SJSA1 (cell line): Measurements from ENCODE around the gene OR3A2. TPM values are rescaled to one million over a fixed set of nuclear protein-coding genes. Genes with fewer than 3 reads are reported as not detected.
"Not testable (repeated sequence)": the region's sequence is repeated elsewhere in the genome, so short reads cannot be mapped to it uniquely, and the experiment has no call there.

Experiments used
- DNase-seq, 2 experiments: peaks; one replicate each; pipeline ENCODE4 v3.0.0-alpha.2; 2015 to 2020; ENCODE audit warnings: low spot score in 2 of 2, low read depth in 1 of 2
- H3K27ac ChIP-seq: fragments of 250-450 bp; sonication (Bioruptor Pico); 2 replicates; pipeline ENCODE4 v1.5.1; 2020; ENCODE audit warnings: mild to moderate bottlenecking, moderate library complexity
- H3K27me3 ChIP-seq: fragments of 250-450 bp; sonication (Bioruptor Pico); replicated peaks from 2 replicates; pipeline ENCODE4 v1.5.1; 2020; ENCODE audit warnings: mild to moderate bottlenecking, moderate library complexity
- H3K36me3 ChIP-seq: fragments of 250-450 bp; sonication (Bioruptor Pico); 2 replicates; pipeline ENCODE4 v1.5.1; 2020; ENCODE audit warnings: mild to moderate bottlenecking
- H3K4me1 ChIP-seq: fragments of 250-450 bp; sonication (Bioruptor Pico); replicated peaks from 2 replicates; pipeline ENCODE4 v1.6.1; 2021; ENCODE audit warnings: mild to moderate bottlenecking
- H3K4me3 ChIP-seq: fragments of 250-450 bp; sonication (Bioruptor Pico); 2 replicates; pipeline ENCODE4 v1.5.1; 2020; ENCODE audit warnings: mild to moderate bottlenecking
- H3K9me3 ChIP-seq: fragments of 250-450 bp; sonication (Bioruptor Pico); replicated peaks from 2 replicates; pipeline ENCODE4 v1.5.1; 2020; ENCODE audit warnings: mild to moderate bottlenecking
- total RNA-seq: library from RNA; depleted of rRNA; stranded (reverse); fragments of >200 nt; shearing (Covaris generic); gene quantifications from 2 replicates; pipeline ENCODE4 v1.2.3, GENCODE V29; 2014

OR3A2 gene
- total RNA-seq, 1 experiment from 2014 or later = not detected

DNA sequence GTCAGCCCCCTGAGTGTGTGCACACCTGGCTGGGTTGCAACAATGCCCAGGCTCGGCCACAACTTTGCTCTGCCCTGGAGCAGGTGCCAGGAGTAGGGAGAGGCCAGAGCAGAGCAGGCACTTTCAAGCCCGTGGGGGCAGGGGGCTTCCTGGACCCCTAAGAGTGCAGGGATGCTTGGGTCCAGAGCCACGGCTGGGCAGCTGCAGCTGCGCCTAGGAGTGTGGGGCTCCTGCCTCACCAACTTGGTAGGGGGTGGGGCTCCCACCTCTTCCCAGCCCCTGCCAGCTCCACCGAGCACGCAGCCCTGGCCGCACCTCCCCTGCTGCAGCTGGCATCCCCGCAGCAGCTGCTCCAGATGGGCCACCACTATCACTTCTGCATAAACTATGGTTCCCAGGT is 7.8 kb downstream of the OR3A2 start:
- DNase-seq = no peak
- Histone ChIP-seq H3K4me3 (no peak overlapping the region), H3K36me3 (no peaks in the 10 kb centered on the region)

DNA sequence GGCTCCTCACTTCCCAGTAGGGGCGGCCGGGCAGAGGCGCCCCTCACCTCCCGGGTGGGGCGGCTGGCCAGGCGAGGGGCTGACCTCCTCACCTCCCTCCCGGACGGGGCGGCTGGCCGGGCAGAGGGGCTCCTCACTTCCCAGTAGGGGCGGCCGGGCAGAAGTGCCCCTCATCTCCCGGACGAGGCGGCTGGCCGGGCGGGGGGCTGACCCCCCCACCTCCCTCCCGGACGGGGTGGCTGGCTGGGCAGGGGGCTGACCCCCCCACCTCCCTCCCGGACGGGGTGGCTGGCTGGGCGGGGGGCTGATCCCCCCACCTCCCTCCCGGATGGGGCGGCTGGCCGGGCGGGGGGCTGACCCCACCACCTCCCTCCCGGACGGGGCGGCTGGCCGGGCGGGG is 14.9 kb downstream of the OR3A2 start:
- not testable (repeated sequence) for H3K9me3 ChIP-seq, H3K36me3 ChIP-seq, H3K4me1 ChIP-seq, DNase-seq, H3K27me3 ChIP-seq, H3K4me3 ChIP-seq, H3K27ac ChIP-seq

More for the DNA sequence above, 7.8 kb downstream of the OR3A2 start:
- H3K27me3 ChIP-seq = no peaks in the 10 kb centered on the region
- no peak overlapping the region for H3K27ac ChIP-seq
- H3K9me3 ChIP-seq = no peaks in the 10 kb centered on the region
- H3K4me1 ChIP-seq = no peaks in the 10 kb centered on the region

DNA sequence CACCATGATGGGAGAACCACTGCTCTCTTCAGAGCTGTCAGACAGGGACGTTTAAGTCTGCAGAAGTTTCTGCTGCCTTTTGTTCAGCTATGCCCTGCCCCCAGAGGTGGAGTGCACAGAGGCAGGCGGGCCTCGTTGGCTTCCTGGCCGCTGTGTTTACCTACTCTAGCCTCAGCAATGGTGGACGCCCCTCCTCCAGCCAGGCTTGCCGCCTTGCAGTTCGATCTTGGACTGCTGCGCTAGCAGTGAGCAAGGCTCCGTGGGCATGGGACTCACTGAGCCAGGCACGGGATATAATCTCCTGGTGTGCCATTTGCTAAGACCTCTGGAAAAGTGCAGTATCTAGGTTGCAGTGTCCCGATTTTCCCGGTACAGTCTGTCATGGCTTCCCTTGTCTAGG is 43.3 kb downstream of the OR3A2 start:
- not testable (repeated sequence) for H3K4me1 ChIP-seq, H3K4me3 ChIP-seq, H3K36me3 ChIP-seq, H3K27me3 ChIP-seq, DNase-seq, H3K9me3 ChIP-seq, H3K27ac ChIP-seq

DNA sequence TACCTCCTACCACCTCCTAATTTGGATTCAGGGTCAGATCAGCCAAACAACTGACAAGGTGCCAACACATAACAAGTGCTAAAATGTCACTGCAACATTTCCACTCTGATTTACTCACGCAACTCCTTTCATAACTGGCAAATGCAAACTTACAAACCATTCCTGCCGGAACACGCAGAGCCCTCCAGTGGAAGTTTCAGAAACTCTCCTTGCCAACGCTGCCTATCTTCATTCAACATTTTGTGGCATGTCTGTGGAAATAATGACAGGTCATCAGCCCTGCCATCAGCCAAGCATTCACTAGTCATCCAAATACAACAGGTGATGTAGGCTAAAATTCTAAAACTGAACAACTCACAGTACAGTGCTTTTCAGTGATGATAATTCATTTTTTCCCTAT is 50.2 kb downstream of the OR3A2 start:
- H3K9me3 ChIP-seq = no peaks in the 10 kb centered on the region
- no peak overlapping the region for H3K4me3 ChIP-seq
- no peak for DNase-seq

DNA sequence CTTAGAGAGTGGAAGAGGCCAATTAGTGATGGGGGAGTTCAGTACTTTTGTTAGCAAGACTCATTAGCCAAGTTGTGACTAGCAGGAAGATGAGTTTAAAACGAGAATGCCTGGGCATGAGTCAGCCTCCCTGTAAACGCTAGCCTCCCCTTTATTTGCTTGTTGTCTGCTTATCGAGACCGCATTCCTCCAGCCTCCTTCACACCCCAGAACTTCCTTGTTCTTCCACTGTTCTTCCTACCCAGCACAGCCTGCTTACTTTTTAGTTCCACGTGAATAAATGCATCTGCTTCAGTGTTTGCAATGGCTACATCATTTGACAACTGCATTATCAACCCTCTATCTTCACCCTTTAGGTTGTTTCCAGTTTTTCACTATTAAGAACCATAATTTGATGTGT is 67.8 kb downstream of the OR3A2 start:
- H3K4me1 ChIP-seq = no peaks in the 10 kb centered on the region
- no peaks in the 10 kb centered on the region for H3K36me3 ChIP-seq
- no peak overlapping the region for H3K27ac ChIP-seq
- no peak overlapping the region for H3K4me3 ChIP-seq
- H3K27me3 ChIP-seq = no peaks in the 10 kb centered on the region
- DNase-seq = no peak
- H3K9me3 ChIP-seq = no peaks in the 10 kb centered on the region

More for the DNA sequence above, 50.2 kb downstream of the OR3A2 start:
- H3K27me3 ChIP-seq = no peaks in the 10 kb centered on the region
- H3K4me1 ChIP-seq = no peaks in the 10 kb centered on the region
- H3K36me3 ChIP-seq = no peaks in the 10 kb centered on the region
- no peak overlapping the region for H3K27ac ChIP-seq

DNA sequence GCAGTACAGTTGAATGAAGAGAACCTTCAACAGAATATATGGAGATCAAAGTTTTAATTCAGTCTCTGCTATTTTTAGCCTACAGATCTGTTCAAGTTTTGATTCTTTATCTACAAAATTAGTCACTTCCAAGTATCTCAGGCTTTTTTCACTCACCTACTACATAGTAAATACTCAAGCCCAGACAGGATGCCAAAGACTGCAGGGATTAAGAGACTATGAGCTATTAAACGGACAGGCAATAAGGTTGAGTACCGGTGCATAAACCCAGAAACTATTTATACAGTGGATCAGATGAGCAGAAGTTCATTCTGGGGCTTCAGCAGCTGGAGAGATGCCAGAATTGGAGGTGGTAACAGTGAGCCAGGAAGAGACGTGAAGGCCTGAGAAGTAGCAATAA is 69.3 kb downstream of the OR3A2 start:
- no peak overlapping the region for H3K4me3 ChIP-seq
- no peak overlapping the region for H3K27ac ChIP-seq
- H3K36me3 ChIP-seq = no peaks in the 10 kb centered on the region
- no peaks in the 10 kb centered on the region for H3K4me1 ChIP-seq
- no peak for DNase-seq
- no peaks in the 10 kb centered on the region for H3K9me3 ChIP-seq
- H3K27me3 ChIP-seq = no peaks in the 10 kb centered on the region

DNA sequence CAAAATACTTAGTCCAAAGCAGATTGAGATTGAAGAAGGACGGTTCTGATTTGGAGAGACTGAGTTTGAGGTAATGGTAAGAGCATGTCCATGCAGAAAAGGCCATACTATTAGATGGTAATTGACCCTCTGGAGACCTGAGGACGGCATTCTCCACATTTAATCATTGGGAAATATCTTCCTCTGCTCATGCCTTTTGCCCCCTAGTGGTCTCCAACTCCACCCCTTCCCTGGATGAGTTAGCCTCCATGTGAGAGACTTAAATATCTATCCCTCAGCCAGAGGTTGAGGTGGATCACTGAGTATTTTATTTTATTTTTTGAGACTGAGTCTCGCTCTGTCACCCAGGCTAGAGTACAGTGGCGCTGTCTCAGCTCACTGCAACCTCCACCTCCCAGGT is 77.5 kb downstream of the OR3A2 start:
- H3K9me3 ChIP-seq = no peaks in the 10 kb centered on the region
- no peaks in the 10 kb centered on the region for H3K4me1 ChIP-seq
- no peaks in the 10 kb centered on the region for H3K27me3 ChIP-seq
- H3K27ac ChIP-seq = no peak overlapping the region
- H3K36me3 ChIP-seq = no peaks in the 10 kb centered on the region
- no peak overlapping the region for H3K4me3 ChIP-seq
- DNase-seq = no peak

DNA sequence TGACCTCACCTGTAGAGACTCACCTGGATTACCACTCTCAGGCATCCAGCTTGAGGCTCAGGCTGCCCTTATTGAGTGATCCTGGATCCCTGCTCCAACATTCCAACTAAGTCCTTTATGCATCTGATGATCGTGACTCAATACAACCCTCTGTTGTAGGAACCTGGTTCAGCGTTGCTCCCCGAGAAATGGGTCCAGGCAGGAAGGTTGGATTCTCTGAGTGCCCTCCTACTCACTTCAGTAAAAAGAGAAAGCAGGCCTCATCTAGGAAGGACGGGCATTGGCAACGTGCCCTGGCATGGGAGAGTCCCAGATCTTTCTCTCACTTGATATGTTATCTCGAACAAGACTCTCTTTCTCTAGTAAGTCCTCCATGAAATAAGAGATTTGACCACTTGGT is 87.8 kb downstream of the OR3A2 start, which contains the start of gene OR3A1:
Gene OR3A1 (minus strand): TSS at position 101 of the 400 bp plus-strand sequence. CDS start 5,778 bp downstream, outside the sequence.
- Histone ChIP-seq H3K27ac (no peak within 1 kb of the TSS), H3K27me3 (0 out of 2 replicates have a peak, but pooled peaks cover 3% of the 10 kb centered on the region), H3K4me1 (no peaks in the 10 kb centered on the region), H3K9me3 (peaks cover 4% of the 10 kb centered on the region; the same call in 1 of the 2 replicates), H3K36me3 (no peaks in the 10 kb centered on the region), H3K4me3 (no peak within 1 kb of the TSS)
- no peak for DNase-seq

DNA sequence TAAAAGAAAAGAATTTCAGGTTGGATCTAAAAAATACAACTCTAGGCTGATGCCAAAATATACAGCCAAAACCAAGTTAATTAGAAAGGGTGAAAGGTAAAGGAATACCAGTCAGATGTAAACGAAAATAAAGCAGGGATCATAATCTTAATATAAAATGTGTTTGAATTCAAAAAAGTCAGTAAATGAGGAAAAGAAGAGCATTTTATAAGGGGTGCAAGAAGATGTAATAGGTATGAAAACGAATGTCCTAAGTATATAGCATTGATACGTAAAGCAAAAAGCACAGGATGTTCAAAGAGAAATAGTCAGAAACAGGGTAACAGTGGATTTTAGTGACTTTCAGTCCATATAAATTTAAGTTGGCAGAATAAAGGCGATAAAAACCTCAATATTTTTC is 90.5 kb downstream of the OR3A2 start:
- Histone ChIP-seq H3K4me3 (no peak overlapping the region), H3K4me1 (no peaks in the 10 kb centered on the region), H3K9me3 (peaks cover 5% of the 10 kb centered on the region; the same call in 1 of the 2 replicates), H3K27me3 (0 out of 2 replicates have a peak, but pooled peaks cover 3% of the 10 kb centered on the region), H3K36me3 (no peaks in the 10 kb centered on the region), H3K27ac (no peak overlapping the region)
- DNase-seq = no peak

DNA sequence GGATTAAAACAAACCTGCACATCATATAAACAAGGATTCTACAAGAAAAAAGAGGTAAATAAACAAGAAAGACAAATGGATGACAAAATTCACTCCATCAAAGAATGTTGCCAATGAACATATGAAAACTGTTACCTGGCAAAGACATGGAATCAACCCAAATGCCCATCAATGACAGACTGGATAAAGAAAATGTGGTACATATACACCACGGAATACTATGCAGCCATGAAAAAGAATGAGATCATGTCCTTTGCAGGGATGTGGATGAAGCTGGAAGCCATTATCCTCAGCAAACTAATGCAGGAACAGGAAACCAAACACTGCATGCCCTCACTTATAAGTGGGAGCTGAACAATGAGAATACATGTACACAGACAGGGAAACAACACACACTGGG is 92.6 kb downstream of the OR3A2 start:
- not testable (repeated sequence) for H3K4me1 ChIP-seq, H3K9me3 ChIP-seq

DNA sequence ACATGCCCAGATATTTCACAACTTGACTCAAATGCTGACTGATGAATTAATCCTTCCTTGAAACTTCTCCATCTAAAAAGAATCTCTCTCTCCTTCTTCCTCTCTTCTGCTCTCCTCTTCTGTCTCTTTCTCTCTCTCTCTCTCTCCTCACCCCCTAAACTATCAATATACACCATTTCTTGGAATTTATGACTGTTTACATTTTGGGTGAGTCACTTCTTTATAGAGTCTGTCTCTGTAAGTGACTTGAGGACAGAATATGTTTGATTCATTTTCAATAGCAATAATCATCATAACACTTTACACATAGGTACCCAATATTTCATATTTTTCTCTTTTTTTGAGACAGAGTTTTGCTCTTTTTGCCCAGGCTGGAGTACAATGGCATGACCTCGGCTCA is 103.2 kb downstream of the OR3A2 start:
- no peaks in the 10 kb centered on the region for H3K9me3 ChIP-seq
- no peak overlapping the region for H3K4me3 ChIP-seq
- H3K4me1 ChIP-seq = no peaks in the 10 kb centered on the region
- no peak for DNase-seq
- no peak overlapping the region for H3K27ac ChIP-seq
- H3K27me3 ChIP-seq = no peaks in the 10 kb centered on the region
- H3K36me3 ChIP-seq = no peaks in the 10 kb centered on the region

More for the DNA sequence above, 92.6 kb downstream of the OR3A2 start:
- H3K4me3 ChIP-seq, H3K27ac ChIP-seq, H3K36me3 ChIP-seq, H3K27me3 ChIP-seq, DNase-seq: not testable (repeated sequence)

DNA sequence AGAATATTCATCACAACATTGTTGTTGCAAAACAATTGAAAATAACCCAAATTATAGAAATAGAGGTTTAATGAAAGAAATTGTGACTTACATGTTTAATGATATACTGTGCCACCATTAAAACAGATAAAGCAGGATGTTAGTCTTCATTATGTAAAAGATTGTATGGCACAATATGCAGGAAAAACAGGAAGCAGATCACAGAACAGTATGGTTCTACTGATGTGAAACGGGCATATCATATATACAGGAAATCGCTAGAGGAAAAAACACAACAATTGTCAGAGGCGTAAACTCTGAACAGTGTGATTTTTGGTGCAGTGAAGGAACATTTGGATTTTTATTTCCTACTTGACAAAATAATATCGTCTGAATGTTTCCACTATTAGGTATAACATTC is 110.0 kb downstream of the OR3A2 start:
- Histone ChIP-seq H3K27ac (no peak overlapping the region), H3K4me1 (no peaks in the 10 kb centered on the region), H3K27me3 (no peaks in the 10 kb centered on the region), H3K4me3 (no peak overlapping the region), H3K36me3 (no peaks in the 10 kb centered on the region), H3K9me3 (no peaks in the 10 kb centered on the region)
- DNase-seq = no peak

DNA sequence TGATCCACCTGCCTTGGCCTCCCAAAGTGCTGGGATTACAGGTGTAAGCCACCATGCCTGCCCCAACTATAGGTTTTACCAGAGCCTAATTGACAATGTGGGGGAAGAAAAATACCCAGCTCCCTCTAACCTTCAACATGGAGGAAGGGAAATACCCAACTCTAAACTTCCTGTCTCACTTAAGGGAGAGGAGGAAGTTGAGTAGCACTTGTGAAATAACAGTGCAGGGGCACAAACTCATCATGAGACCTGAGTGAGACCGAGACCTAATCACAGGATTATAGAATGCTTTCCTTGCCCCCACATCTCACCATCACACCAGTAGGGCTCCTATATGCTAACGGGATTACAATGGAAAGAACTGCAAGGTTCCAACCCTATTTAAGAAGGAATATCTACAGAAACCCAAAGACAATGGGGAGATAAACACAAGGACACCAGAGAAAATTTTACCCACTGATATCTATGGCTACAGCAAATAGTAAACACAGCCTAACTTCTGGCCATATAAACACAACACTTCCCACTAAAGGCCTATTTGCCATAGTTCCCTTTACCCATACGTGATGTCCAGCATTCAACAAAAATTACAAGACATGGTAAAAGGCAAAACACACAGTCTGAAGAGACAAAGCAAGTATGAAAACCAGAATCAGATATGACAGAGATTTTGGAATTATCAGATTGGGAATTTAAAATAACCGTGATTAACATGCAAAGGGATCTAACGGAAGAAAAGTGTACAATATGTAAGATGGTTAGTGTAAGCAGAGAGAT is 114.8 kb downstream of the OR3A2 start:
- Histone ChIP-seq H3K4me1 (no peaks in the 10 kb centered on the region), H3K27ac (no peak overlapping the region), H3K36me3 (no peaks in the 10 kb centered on the region), H3K9me3 (no peaks in the 10 kb centered on the region), H3K4me3 (no peak overlapping the region), H3K27me3 (0 out of 2 replicates have a peak, but pooled peaks cover 2% of the 10 kb centered on the region)
- no peak for DNase-seq

DNA sequence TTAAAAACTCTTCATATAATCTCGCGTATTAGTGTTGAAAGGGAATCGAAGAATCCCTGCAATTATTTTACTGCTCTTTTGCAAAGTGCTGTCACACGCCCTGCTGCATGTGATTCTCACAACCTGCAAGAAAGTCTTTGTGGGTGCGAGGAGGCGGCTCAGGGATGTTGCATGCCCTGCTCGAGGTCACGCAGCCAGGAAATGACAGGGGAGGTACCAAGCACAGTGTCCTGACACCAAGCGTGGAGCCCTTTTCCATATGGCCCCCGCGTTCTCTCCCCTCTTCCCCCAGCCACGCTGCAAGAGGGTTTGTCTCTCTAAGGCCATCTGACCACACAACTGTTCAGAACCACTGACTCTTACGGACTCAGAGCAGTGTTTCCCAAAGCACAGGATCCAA is 125.5 kb downstream of the OR3A2 start:
- H3K36me3 ChIP-seq = no peaks in the 10 kb centered on the region
- no peaks in the 10 kb centered on the region for H3K4me1 ChIP-seq
- no peak overlapping the region for H3K27ac ChIP-seq
- H3K9me3 ChIP-seq = no peaks in the 10 kb centered on the region
- H3K4me3 ChIP-seq = no peak overlapping the region
- H3K27me3 ChIP-seq = peaks cover 5% of the 10 kb centered on the region; the same call in 1 of the 2 replicates
- no peak for DNase-seq
